HG02852 (cell line): ENCODE results near the gene PCNX2.
"Not testable (repeated sequence)": the region's sequence is repeated elsewhere in the genome, so short reads cannot be mapped to it uniquely, and the experiment has no call there.

ENCODE experiments used
- ATAC-seq: cut with Tn5 transposase; IDR thresholded peaks from one replicate; pipeline ENCODE4 v1.9.1; 2021; ENCODE audit warnings: mild to moderate bottlenecking, moderate library complexity; ENCODE audit not compliant: unreplicated experiment

The PCNX2 gene

DNA sequence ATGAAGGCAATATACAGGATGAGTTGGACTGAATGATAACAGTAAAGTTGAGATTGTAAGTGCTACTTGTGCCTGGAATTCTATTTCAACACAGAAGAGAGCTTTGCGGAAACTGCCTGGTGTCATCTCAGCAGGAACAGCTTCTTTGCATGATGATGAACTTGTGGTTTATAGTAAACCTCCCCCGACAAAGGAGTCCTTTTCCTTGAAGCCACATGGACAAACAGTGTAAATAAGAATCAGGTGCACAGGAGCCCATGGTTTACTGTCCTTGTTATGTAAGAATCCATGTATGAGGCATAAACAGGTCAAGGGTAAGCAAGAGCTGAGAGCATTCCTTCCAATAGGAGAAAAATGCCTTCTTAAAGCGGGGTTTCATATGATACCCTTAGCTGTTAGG is 66.2 kb downstream of the PCNX2 start:
- no peak for ATAC-seq

GRCh38 chr1:233227930-233228465 is 67.5 kb downstream of the PCNX2 start:
- ATAC-seq: no peak

DNA sequence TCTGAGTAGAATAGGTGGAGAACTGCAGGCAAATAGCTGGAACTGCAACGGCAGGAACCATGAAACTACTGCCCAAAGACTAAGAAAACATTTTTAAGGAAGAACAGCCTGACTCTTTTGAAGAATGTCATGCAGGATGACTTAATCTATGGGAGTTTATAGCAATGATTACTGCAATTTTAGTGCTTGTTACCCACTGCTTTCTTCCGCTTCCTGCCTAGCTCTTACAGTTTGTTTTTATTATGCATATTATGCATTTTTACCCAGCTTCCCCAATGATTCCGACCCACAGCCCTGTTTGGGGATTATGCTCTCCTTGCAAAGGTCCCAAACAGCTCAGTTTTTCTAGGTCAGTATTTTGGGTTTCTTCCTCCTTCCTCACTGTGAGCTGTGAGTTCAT is 71.2 kb downstream of the PCNX2 start:
- no peak for ATAC-seq

GRCh38 chr1:233217832-233218231 is 77.7 kb downstream of the PCNX2 start:
- ATAC-seq: no peak

GRCh38 chr1:233216009-233216408 is 79.5 kb downstream of the PCNX2 start:
- ATAC-seq: no peak

- no peak for ATAC-seq
Measured at GRCh38 chr1:233215135-233215760, 80.3 kb downstream of the PCNX2 start.

GRCh38 chr1:233211595-233211994 is 83.9 kb downstream of the PCNX2 start:
- ATAC-seq: no peak

GRCh38 chr1:233211106-233211505 is 84.4 kb downstream of the PCNX2 start:
- ATAC-seq: no peak

DNA sequence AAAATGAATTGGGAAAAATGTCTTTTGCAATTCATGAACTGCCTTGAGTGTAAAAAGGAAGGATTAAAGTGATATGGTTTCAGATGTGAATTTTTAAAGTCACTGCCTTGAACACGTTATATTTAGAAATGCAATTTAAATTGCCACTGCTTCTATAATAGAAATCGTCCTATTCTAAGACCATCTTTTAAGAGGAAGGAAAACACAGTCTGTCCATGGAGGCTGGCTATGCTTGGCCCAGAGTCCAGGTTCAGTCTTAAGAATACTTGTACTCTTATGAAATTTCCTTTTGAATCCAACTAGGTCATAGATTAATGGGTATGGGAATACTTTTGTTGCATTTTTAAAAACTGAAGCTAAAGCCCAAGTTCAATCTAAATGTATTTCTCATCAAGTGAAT is 86.0 kb downstream of the PCNX2 start:
- ATAC-seq: no peak

DNA sequence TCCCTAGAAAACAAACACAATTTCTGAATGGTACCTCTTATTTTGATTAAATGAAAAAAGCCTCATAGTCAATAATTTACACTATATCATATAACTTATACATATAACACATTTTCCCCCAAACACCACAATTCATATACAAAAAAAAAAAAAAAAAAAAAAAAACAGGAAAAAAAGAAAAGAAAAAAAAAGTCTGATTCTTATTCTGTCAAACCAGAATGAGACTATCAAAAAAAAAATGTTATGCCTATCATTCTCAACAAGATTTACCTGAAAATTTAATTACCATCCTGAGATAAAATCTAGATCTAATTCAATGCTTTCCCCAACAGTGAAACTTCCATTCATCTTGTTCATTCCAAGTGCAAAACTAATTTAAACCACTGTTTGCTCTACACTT is 86.8 kb downstream of the PCNX2 start:
- no peak for ATAC-seq

DNA sequence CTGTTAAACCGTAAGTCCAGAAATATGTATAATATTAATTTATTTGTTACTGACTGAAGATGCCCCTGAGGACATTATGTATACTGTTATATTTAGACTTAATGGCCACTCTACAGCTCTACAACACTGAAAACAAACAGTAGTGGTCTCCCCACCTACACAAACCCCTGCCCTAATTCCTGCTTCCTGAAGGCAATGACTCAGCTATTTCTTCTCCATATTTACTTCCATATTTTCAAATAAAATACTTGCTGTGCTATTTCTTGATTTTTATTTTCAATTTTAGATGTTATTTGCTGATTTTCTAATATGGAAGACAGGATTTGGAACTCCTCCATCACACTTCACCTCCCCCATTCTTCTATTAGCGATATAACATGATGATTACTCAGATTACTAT is 97.6 kb downstream of the PCNX2 start:
- ATAC-seq: no peak

- ATAC-seq: no peak
Measured at GRCh38 chr1:233193741-233194140, 101.8 kb downstream of the PCNX2 start.

DNA sequence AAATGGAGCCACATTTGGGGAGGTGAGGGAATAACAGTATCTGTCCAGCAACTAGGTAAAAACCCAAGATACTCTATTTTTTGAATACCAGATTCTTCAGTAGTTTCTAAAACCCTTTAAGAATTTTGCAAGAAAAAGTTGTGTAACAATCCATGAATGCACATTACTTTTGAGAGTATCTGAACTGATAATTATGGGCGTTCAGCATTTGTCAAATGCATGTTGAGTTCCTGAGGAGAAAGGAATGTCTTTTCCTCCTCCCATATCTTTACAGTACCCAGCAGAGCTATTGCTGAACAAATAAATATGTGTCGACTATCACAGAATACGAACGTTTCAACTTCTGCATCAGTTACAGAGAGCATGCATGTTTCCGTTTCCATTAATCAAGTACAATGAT is 104.5 kb downstream of the PCNX2 start:
- no peak for ATAC-seq

DNA sequence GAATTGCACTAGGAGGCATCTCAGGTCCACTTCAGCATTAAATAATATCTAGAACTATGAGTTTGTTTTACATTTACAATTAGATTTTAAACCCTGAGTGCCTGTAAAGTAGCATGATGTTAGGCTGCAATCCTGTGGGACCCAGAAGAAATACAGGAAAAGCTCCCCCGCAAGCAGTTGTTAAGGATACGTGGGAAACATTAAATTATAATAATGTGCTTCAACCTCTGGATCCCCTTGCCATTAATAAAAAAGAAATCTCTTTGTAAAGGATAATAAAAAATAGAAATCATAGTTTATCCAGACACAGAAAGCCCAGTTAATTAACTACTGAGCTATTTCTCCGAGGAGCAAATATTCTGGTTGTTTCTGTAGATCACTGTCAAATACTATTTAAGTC is 106.0 kb downstream of the PCNX2 start:
- ATAC-seq: no peak

DNA sequence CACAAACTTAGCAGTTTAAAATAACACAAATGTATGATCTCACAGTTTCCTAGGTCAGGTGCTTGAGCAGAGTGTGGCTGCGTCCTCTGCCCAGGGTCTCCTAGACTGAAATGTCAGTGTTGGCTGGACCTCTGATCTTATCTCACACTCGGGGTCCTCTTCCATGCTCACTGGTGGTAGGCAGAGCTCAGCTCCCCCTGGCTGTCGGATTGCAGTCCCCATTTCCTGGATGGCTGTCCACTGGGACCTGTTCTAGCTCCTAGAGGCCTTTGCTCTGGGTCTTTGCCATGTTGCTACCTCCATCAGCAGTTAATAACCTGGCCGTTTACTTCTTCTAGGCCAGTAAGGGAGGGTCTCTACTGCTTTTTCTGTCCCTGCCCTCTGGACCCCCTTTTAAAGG is 107.5 kb downstream of the PCNX2 start:
- ATAC-seq: no peak

DNA sequence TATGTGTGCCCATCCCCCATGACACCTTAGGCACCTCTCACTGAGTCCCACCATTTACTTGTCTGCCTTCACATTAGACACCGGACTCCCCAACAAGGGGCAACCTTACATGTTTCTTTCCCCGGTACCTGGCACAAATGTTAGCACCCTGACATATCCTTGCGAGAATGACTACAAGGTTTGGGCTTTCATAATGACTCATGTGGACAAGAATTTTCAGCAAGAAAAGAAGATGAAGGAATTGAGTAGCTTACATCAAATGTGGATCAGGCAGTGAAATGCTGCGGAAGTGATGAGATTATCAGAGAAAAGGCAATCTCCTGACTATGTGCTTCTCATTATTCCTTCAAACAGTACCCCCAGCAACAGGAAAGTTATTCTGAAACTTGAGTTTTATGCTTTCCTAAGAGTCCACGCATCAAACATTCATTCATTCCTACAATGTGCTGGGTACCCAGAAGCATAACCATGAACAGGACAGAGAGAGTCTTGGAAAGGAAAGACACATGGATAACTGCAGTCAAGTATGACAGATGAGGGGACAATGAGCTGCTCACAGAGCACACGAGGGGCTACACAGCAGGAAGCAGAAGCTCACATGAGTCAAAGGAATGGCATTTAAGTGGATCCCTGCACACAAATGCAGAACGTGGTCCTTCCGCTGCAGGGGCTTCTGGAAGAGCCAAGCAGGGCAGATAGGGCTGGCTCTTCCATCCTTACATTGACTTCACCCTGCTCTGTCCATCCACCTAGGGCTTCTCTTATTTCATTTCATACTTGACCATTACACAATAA is 112.1 kb downstream of the PCNX2 start:
- ATAC-seq: no peak

DNA sequence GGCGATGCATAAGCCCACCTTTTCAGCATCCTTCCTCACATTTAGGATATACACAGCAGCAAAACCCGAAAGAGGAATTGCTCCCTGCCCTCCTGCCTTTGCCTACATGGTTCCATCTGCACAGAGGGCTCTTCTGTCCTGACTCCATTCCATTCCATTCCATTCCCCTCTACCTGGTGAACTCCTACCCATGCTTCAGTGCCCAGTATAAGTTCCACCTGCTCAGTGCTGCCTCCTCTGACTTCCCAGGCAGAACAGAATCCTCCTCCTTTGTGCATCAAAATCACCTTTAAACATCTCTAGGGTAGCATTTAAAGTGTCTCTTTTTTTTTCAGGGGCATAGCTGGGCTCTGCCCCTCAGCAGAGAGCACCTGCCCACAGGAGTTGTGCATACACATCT is 112.9 kb downstream of the PCNX2 start:
- ATAC-seq: no peak

DNA sequence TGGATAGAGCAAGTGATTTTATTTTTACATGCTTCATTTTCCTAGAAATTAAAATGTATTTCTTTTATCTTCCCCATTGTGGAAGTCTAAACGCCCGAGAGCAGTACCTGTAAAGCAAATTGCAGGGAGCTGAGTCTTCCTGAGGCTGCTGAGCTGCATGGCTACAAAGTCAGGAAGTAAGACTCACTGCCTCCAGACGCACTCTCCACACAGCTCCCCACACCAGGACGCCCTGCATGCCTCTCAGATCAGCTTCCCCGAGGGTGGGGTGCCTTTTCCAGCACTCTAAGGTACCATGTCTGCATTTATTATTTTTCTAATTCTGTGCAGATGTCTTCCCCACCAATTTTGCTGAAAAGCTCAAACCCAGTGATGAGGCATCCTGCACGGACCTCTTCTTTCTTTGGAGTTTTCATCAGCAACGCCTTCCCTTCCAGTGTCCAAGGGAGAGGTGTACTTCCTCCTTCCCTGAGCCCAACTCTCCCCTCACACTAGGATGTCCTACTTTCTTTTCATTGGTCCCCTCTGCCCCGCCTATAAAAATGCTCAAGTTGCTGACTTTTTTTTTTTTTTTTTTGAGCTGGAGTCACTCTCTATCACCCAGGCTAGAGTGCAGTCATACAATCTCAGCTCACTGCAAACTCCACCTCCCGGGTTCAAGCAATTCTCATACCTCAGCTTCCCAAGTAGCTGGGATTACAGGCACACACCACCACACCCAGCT is 114.7 kb downstream of the PCNX2 start:
- ATAC-seq: no peak

GRCh38 chr1:233179638-233180037 is 115.9 kb downstream of the PCNX2 start:
- ATAC-seq: not testable (repeated sequence)

- ATAC-seq: no peak
Measured at GRCh38 chr1:233172201-233172600, 123.3 kb downstream of the PCNX2 start.

- ATAC-seq: no peak
Measured at GRCh38 chr1:233170741-233171140, 124.8 kb downstream of the PCNX2 start.

DNA sequence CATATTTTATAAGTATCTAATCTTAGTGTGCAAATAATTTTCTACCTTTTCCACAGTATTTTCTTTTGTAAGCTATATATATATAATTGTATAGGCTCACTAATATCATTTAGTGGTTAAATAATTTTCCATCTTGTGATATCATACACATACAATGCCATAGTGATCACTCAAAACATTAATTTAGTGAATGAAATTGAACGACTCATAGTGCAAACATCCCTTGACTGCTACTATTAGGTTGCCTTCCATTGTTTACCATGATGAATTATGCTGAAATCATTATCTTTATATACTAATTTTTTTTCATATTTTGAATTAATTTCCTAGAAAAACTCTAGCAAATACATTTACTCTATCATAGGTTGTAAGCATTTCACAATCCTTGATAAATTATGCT is 127.1 kb downstream of the PCNX2 start:
- no peak for ATAC-seq
